ENCODE data around the gene IL9R.

IL9R gene, protein sequence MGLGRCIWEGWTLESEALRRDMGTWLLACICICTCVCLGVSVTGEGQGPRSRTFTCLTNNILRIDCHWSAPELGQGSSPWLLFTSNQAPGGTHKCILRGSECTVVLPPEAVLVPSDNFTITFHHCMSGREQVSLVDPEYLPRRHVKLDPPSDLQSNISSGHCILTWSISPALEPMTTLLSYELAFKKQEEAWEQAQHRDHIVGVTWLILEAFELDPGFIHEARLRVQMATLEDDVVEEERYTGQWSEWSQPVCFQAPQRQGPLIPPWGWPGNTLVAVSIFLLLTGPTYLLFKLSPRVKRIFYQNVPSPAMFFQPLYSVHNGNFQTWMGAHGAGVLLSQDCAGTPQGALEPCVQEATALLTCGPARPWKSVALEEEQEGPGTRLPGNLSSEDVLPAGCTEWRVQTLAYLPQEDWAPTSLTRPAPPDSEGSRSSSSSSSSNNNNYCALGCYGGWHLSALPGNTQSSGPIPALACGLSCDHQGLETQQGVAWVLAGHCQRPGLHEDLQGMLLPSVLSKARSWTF

DNA sequence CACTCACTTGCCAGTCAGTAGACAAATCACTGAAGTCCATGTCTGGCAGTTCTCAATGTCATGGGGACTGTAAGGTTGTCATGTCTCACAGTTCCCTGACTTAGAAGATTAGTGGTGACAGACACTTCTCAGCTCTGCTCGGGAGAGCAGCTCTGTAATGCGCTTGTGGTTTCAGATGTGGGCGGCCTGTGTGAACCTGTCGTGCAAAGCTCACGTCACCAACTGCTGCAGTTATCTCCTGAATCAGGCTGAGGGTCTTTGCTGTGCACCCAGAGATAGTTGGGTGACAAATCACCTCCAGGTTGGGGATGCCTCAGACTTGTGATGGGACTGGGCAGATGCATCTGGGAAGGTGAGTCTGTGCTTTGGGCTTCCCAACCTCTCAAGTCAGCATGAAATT lies at the start of gene IL9R:
IL9R (plus strand) TSS at position 261 of the 400 bp plus-strand sequence; CDS start at position 325, 64 bp downstream.
- Histone ChIP-seq H4K20me1 (ENCODE audit: insufficient read depth, low read length) (no peaks in the 10 kb centered on the region), H3K27me3 (ENCODE audit: insufficient read depth, low read length) (no peaks in the 10 kb centered on the region), H3K9ac (ENCODE audit: low read length) (no peak within 1 kb of the TSS), H3K9me3 (ENCODE audit: low read length) (no peaks in the 10 kb centered on the region), H3K27ac (ENCODE audit: low read depth, low read length, poor library complexity, severe bottlenecking) (no peak within 1 kb of the TSS), H3K9me2 (ENCODE audit: low read depth, low read length) (no peaks in the 10 kb centered on the region), H2AFZ (ENCODE audit: low read length) (no peak within 1 kb of the TSS), H3K4me3 (ENCODE audit: low read depth, low read length, poor library complexity, severe bottlenecking) (no peak within 1 kb of the TSS), H3K4me1 (ENCODE audit: insufficient read depth, low read length, severe bottlenecking) (no peaks in the 10 kb centered on the region), H3K4me2 (ENCODE audit: low read length) (no peak within 1 kb of the TSS), H3F3A (ENCODE audit: insufficient read depth, low read length) (no peaks in the 10 kb centered on the region), H3K79me2 (ENCODE audit: insufficient read depth, low read length) (no peaks in the 10 kb centered on the region), H3K36me3 (ENCODE audit: insufficient read depth, low read length) (no peaks in the 10 kb centered on the region)
- TF ChIP-seq, protein P1, sequence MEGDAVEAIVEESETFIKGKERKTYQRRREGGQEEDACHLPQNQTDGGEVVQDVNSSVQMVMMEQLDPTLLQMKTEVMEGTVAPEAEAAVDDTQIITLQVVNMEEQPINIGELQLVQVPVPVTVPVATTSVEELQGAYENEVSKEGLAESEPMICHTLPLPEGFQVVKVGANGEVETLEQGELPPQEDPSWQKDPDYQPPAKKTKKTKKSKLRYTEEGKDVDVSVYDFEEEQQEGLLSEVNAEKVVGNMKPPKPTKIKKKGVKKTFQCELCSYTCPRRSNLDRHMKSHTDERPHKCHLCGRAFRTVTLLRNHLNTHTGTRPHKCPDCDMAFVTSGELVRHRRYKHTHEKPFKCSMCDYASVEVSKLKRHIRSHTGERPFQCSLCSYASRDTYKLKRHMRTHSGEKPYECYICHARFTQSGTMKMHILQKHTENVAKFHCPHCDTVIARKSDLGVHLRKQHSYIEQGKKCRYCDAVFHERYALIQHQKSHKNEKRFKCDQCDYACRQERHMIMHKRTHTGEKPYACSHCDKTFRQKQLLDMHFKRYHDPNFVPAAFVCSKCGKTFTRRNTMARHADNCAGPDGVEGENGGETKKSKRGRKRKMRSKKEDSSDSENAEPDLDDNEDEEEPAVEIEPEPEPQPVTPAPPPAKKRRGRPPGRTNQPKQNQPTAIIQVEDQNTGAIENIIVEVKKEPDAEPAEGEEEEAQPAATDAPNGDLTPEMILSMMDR (IDR thresholded peaks at IDR 0.05; ENCODE audit: low read length) = no peak
- no peak for TF ChIP-seq EZH2 (IDR thresholded peaks at IDR 0.05; ENCODE audit: borderline replicate concordance, low read length)

DNA sequence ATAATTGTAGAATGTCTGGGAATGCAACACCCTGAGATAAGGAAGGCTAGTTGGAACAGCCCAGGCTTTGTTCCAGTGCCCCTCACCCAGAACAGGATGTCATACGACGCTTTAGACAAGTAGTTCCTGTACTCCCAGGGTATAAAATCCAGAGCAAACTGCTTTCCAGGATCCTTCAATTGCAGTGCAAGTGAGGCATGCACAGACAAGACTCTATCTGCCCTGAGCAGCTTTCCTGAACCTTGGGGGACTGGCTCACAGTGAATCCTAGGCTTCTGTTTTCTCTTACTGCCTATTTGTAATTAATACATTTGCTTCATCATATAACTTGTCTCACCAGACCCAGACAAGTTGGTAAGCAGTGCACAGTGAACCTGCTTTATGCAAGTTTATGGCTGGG lies 48.4 kb upstream of the IL9R start:
- TF ChIP-seq, protein P1 (IDR thresholded peaks at IDR 0.05; ENCODE audit: low read length) = no peak
- TF ChIP-seq EZH2 (IDR thresholded peaks at IDR 0.05; ENCODE audit: borderline replicate concordance, low read length) = no peak
- Histone ChIP-seq H3K9ac (ENCODE audit: low read length) (no peak overlapping the region), H3K4me1 (ENCODE audit: insufficient read depth, low read length, severe bottlenecking) (no peaks in the 10 kb centered on the region), H2AFZ (ENCODE audit: low read length) (no peak overlapping the region), H3K9me2 (ENCODE audit: low read depth, low read length) (no peaks in the 10 kb centered on the region), H3K36me3 (ENCODE audit: insufficient read depth, low read length) (no peaks in the 10 kb centered on the region; the same call in 1 of the 2 replicates), H3K27me3 (ENCODE audit: insufficient read depth, low read length) (no peaks in the 10 kb centered on the region), H3K4me3 (ENCODE audit: low read depth, low read length, poor library complexity, severe bottlenecking) (no peak overlapping the region), H3K27ac (ENCODE audit: low read depth, low read length, poor library complexity, severe bottlenecking) (no peak overlapping the region), H4K20me1 (ENCODE audit: insufficient read depth, low read length) (no peaks in the 10 kb centered on the region), H3K79me2 (ENCODE audit: insufficient read depth, low read length) (no peaks in the 10 kb centered on the region), H3K4me2 (ENCODE audit: low read length) (no peak overlapping the region), H3F3A (ENCODE audit: insufficient read depth, low read length) (no peaks in the 10 kb centered on the region), H3K9me3 (ENCODE audit: low read length) (no peaks in the 10 kb centered on the region)

DNA sequence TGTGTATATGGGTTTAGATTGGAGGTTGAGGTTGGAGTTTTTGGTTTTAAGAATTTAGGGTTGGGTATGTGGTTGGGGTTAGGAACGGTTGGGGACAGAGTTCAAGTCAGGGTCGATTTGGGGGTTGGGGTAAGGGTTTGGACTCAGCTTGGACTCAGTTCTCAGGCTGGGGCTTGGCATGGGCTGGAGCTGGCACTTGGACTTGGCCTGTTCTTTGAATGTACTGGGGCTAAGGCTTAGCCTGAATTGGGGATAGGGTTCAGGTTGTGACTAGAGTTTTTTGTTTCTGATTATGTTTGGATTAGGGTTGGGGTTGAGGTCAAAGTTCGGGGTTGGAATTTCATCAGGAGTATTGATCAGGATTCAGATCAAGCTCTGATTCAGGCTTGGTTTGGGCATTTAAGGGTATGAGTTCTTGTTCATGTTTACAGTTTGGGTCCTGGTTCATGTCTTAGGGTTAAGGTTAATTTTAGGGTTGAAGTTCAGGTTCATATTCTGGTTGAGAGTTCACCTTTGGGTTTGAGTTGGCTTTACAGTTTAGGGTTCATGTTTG lies 46.2 kb upstream of the IL9R start:
- no peaks in the 10 kb centered on the region for H3K27me3 ChIP-seq (ENCODE audit: insufficient read depth, low read length)
- H3K9me3 ChIP-seq (ENCODE audit: low read length) = no peaks in the 10 kb centered on the region
- H3K4me3 ChIP-seq (ENCODE audit: low read depth, low read length, poor library complexity, severe bottlenecking) = no peak overlapping the region
- no peaks in the 10 kb centered on the region for H3K9me2 ChIP-seq (ENCODE audit: low read depth, low read length)
- H3K4me2 ChIP-seq (ENCODE audit: low read length) = no peak overlapping the region
- no peaks in the 10 kb centered on the region for H3F3A ChIP-seq (ENCODE audit: insufficient read depth, low read length)
- no peak overlapping the region for H3K27ac ChIP-seq (ENCODE audit: low read depth, low read length, poor library complexity, severe bottlenecking)
- H3K79me2 ChIP-seq (ENCODE audit: insufficient read depth, low read length) = no peaks in the 10 kb centered on the region
- H4K20me1 ChIP-seq (ENCODE audit: insufficient read depth, low read length) = no peaks in the 10 kb centered on the region
- TF ChIP-seq EZH2 (IDR thresholded peaks at IDR 0.05; ENCODE audit: borderline replicate concordance, low read length) = no peak
- TF ChIP-seq, protein P1 (IDR thresholded peaks at IDR 0.05; ENCODE audit: low read length) = no peak
- no peaks in the 10 kb centered on the region for H3K36me3 ChIP-seq (ENCODE audit: insufficient read depth, low read length)
- H2AFZ ChIP-seq (ENCODE audit: low read length) = no peak overlapping the region
- no peaks in the 10 kb centered on the region for H3K4me1 ChIP-seq (ENCODE audit: insufficient read depth, low read length, severe bottlenecking)
- no peak overlapping the region for H3K9ac ChIP-seq (ENCODE audit: low read length)

Data from OCI-LY1 (cell line).